Activated T-helper 1 cell treated with anti-CD3 and anti-CD28 coated beads, Interleukin-2, amount 50 U/mL, for 16 hours (primary cell): ENCODE data around the gene CLN6.

Experiments used
- DNase-seq, 2 donors: peaks; one replicate each; pipeline ENCODE4 v3.0.0-alpha.2; 2020; ENCODE audit warnings: low read depth in 1 of 2, low spot score in 1 of 2

CLN6 gene

DNA sequence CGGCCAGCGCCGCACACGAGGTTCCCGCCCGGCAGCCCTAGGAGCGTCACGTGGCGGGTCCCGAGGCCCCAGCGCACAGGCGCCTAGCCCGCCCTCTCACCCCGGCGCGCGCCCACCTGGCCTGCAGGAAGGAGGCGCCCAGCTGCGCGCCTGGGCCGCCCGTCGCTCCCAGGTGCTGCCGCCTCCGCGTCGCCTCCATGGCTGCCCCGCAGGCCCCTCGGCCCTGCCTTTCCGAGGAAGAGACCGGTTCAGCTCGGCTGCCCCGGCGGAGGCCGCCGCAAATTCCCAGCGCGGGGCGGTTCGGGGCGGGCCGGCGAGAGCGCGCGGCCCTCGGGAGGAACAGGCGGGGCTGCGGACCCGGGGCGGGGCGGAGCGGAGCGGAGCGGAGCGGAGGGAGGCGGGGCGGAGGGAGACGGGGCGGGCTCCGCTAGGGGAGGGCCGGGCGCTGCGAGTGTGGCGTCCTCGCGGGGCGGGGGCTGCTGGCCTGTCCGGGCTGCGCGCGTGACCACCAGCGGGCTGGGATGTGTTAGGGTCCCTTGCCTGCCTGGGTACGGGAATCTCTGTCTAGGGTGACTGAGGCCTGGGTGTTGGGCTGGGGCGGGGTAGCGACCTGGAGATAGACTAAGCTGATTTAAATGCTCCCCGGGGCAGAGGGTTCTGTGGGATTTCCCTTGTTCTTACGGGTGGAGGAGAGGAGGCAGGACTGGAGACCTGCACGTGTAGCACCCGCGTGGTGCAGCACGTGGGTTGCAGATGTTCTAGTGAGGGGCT, at the start of gene CLN6:
Gene CLN6, minus strand, starts transcription at position 343 of the 771 bp plus-strand sequence. Its CDS starts 144 bp downstream, at position 199.
- peak; percentile 54 to 78 for DNase-seq

DNA sequence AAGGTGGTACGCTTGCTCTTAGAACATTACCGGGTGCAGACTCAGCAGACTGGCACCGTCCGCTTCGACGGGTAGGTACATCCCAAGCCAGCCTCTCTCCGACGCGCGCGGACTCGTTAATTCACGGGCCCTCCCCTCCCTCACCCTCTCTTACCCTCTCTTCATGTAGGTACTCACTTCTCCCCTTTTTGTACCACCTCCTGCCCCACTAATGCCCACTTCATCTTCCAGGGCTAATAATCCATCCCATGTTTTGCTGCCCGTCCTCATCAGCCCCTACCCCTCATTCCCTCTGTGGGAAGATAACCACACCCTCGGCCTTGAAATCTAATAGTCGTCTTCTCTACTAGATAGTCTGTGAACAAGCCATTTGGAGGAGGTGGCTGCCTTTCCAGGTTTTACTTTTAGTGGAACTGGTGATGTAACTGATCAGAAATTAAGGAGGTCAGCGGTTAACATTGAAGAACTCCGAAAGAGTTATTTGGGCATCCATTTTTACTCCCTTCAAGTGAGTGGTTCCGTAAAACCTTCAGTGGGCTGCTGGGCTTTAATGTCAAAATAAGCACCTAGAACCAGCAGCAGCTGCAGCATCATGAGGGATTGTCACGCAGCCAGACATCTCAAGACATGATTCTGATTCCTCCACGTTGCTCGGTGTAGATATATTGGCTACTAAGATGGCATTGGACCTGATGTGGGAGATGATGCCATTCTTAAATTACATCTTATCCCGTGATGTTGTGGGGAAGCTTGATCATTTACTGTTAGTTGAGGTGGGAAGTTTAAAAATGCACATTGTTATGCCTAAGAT, 49.3 kb upstream of the CLN6 start:
- DNase-seq = no peak

DNA sequence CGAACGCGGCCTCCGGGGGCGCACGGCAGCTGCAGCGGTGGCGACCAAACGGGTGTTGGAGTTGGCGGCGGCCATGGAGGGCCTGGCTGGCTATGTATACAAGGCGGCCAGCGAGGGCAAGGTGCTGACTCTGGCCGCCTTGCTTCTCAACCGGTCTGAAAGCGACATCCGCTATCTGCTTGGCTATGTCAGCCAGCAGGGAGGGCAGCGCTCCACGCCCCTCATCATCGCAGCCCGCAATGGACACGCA, 48.7 kb upstream of the CLN6 start:
- peak; percentile 60 to 65 for DNase-seq

DNA sequence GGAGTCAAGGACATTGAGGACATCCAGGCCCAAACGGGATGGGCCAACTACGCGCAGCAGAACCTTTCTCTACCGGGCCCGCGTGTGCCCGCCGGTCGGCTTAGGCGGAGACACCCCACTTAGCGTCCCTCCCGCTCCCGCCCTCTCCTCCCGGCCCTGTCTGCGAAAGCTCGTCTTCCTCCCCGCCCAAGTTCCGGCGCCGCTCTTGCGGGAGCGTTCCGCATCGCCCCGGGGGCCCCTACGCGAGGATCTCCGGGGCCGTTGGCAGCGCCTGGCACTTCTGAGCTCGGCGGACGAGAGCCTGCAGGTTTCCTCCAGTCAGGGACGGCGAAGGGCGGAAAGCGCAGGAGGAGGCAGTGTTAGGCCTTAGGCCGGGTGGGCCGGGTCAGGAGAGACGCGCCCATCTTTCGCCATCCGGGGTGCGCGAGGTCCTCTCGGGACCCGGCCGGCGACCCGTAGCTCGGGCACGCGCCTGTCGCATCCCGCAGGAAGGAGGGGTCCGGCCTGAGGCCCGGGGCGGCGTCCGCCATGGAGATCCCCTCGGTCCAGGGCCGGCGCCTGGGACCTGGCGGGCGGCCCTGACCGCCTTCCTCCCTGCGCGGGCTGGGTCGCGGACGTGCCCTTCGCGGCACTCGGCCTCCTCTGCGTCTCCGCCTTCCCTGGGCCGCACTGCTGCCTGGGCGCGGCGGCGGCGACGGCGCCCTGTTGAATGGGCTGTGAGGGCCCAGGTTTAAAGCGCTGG, 48.2 kb upstream of the CLN6 start, which contains the start of gene FEM1B:
Gene FEM1B, plus strand, starts transcription at position 143 of the 742 bp plus-strand sequence. CDS start 673 bp downstream, outside the sequence.
- DNase-seq = peak; percentile 72 to 81

DNA sequence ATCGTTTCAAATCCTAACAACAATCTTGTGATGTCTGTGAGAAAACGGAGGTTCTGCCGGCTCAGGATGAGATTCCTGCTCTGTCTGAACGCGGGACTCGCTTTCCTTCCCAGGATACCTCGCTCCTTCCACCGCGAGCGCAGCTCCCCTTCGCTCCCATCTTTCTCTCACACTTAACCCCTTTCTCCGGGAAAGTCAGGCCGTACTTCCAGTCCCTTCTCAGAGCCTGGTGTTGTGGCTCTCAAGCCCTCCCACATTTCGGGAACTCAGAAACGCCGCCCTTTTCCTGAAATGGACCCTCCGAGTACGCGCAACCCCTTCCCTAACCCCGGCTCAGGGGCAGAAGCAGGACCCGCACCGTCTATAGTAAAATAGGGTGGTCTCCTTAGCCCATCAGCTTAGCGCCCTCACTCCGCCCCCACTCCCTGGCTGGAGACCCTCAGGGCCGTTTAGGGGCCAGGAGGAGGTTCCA, 47.6 kb upstream of the CLN6 start:
- no peak for DNase-seq

DNA sequence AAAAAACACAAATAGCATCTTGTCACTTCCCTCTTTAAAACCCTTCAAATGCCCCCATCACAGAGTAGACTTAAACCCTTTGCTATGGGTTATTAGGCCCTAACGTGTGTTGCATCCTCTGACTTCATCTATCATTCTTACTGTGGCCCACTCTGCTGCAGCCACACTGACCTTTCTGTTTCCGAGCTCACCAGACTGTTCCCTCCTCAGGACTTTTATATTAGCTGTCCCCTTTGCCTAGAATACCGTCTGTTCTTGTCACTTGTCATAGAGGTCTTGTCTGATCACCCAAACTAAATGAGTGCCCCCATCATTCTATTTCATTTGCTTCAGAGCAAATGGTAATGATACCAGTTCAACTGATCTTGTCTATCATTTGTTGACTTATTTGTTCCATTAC, 47.1 kb upstream of the CLN6 start:
- no peak for DNase-seq

DNA sequence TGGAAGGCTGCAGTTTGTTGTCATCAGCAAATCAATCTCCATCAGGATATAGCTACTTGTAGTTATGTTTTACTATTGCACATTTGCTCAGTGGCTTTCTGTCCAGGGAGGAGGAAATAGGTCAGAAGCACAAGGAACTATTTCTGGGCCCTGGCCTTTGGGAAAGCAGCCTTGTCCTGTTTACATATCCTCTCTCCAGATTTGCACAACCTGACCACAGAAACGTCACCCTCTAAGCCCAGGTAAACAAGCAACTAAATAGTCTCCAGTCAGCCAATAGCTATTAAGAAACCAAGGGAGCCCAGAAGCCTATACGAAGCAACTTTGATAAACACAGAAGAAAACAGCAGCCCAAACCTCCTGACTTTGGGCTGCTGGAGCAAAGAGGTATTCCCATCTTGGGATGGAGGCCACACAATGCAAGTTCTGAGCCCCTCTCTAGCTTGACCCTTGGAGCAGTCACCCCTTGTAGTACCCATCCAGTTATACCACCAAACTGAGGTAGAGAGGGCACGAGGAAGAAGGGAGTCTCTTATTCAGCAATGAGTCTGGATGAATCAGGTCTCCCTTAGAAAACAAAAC, 45.7 kb upstream of the CLN6 start:
- DNase-seq = no peak

DNA sequence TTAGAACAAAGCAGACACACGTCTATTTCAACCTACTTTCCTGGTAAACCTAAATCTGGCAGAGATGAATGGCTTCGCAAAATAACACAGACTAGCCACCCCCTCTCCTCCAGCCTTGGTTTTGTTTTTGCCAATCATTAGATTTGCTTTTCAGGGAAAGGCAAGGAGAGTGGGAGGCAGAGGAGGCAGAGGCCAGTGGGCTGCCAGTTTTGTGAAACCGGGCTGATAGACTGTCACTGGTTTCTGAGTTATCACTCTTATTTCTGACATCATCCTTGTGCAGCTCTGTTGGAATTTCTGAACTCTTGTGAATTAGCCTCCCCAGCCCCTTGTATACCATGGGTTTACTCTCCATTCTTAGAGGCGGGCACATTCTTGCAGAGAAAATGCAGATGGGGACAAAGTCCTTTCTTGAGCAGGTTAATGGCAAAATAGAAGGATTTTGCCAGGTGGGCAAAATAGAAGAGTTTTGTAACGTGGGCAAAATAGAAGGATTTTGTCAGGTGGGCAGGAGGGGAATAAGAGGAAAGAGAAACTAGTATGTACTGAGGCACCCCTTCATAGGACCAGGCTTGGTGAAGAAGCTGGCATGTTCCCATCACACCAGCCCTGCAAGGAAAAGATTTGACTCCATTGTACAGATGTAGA, 44.8 kb upstream of the CLN6 start:
- no peak for DNase-seq

DNA sequence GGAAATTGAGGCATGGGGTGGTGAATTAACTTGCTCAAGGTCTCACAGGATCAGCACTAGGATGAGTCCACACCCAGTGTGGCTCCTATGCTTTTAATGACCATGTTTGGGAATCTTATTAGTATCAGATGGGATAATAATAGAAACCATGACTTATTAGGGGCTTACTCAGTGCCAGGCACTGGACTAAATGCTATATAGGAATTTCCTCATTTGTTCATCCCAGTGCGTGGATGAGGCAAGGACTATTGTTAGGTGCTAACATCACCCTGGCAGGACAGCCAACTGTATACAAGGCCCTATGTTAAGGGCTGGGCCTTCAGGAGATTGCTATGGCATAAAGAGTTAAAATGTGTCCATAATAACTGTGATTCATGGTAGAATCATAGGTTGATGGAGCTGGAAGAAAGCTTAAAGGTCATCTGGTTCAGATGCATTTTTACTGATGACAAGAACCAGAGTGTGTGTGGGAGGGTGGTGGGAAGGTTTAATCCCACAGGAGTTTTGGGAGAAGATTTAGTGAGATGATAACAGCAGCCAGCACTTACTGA, 43.3 kb upstream of the CLN6 start:
- no peak for DNase-seq

DNA sequence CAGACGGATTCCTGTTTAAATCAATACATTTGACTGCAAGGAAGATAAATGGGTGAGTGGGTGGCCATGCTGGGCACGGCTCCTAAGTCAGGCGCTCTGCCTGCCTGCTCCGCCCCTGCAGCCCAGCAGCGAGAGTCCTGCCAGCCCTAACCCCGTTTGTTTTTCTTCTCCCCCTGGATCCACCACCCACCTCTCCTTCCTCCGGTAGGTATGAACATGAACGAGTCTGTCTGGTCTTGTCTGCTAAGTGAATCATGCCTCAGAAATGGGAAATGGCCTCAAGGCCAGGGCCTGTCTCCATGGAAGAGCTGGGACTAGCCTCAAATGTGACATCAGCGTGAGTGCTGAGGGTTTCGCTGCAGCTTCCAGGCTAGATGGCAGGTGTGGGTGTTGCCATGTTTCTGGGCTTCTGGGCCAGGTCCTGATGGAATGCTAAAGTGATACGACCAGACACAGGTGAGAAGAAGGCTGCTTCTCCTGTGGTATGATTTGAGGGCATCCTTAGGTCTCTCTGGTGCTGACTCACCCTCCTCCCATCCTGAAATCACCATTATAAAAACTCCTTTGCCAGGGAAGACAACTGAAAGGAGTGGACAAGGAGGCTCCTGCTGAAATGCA, 42.4 kb upstream of the CLN6 start:
- no peak for DNase-seq

DNA sequence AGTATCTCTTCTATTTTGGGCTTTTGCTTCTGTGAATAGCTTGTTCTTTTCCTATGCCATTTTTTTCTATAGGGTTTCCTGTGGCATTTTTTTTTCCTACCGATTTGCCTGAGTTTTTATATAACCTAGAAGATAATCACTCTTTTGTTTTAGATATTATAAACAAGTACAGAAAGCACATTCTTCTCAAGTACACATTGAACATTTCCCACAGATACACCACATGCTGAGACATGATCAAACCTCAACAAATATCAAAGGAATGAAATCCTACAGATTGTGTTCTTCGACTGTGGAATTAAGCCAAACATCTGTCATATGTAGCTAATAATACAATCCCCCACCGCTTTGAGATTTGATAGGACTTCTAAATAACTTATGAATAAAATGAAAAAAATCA, 38.9 kb upstream of the CLN6 start:
- DNase-seq = no peak

DNA sequence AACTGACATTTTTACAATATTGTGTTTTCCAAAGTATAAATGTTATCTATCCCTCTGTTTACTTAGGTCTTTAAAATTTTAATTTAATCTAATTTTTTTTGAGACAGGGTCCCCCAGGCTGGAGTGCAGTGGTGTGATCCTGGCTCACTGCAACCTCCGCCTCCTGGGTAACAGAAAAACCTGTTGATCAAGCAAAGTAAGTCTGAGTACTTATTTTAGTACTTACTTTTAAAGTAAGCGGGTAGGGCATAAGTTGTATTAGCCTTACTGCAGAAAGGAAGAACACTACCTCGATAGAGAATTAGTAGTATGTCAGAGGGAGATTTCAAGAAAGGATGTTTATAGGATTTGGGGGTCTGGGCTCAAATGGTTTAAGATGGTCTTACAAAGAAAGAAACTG, 36.1 kb upstream of the CLN6 start:
- DNase-seq = no peak

DNA sequence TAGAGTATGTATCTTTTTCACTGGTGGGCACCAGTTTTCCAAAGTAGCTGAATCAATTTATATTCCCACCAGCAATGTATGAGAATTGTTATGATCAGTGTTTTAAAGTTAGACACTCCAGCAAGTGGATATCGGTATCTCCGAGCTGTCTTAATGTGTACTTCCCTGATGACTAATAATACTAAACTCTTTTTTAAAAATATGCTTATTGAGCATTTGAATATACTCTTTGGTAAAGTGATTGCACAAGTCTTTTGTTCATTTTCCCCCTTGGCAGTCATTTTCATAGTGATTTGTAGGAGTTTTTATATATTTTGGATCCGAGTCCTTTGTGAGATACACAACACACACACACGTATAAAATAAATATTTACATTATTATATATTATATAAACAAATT, 35.6 kb upstream of the CLN6 start:
- no peak for DNase-seq

DNA sequence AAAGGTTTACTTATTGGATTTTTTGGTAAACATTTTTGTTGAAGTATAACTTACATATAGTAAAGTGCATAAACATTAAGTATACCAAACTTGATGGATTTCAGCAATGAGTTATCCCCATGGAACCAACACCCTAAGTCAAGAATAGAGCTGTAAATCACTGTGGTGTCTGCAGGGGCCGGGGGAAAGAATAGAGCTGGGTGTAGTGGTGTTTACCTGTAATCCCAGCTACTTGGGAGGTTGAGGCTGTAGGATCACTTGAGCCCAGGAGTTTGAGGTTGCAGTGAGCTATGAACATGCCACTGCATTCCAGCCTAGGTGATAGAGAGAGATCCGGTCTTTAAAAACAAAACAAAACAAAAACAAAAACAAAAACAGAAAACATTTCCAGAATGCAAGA, 34.8 kb upstream of the CLN6 start:
- no peak for DNase-seq

DNA sequence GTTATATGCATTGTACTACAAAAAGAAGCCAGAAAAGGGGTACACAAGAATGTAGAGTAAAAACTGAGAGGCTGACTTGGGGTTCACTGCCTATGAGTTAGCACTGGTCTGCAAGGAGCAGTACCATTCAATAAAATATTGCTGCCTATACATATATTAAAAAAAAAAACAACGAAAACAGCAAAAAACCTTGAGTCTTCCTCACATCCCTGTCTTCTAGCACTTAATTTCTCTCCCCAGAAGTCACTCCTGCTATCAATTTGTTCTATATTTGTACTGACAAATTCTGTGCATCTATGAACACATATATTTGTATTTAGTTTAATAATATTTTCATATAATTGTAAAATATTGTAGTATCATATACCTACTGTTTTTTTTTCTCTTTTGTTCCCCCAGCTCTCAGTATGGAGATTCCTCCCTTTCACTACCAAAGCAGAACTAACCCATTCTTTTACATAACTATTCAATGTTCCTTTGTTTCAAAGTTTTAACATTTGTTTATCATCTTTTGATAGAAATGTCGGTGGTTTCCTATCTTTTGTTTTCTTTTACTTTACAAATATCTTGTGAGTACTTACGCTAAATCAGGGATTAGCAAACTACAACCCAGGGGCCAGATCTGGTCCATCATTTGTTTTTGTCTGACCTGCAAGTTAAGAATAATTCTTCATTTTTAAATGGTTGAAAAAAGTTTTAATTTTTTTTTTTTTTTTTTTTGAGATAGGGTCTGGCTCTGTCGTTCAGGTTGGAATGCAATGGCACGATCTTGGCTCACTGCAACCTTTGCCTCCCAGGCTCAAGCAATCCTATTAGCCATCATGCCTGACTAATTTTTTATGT, 33.2 kb upstream of the CLN6 start:
- no peak for DNase-seq

DNA sequence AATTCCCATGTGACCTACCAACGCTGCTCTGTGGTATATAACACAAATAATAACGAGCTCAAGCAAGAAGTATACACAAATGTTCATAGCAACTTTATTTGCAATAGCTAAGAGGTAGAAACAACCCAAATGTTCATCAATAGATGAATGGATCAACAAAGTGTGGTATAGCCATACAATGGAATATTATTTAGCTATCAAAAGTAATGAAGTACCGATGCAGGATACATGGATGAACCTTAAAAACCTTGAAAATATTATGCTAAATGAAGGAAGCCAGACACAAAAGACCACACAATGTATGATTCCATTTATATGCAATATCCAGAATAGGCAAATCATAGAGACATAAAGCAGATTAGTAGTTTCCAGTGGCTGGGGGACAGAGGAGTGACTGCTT, 32.5 kb upstream of the CLN6 start:
- no peak for DNase-seq

DNA sequence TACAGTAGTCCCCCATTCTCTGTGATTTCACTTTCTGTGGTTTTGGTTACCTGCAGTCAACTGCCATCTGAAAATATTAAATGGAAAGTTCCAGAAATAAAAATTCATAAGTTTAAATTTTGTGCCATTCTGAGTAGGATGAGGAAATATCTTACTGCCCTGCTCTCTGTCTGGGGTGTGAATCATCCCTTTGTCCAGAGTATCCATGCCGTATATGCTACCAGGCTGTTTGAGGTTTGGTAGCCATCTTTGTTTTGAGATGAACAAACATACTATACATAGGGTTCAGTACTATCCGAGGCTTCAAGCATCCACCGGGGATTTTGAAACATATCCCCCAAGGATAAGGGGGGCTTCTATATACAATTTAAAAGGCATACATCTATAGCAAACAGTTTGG, 31.7 kb upstream of the CLN6 start:
- no peak for DNase-seq

DNA sequence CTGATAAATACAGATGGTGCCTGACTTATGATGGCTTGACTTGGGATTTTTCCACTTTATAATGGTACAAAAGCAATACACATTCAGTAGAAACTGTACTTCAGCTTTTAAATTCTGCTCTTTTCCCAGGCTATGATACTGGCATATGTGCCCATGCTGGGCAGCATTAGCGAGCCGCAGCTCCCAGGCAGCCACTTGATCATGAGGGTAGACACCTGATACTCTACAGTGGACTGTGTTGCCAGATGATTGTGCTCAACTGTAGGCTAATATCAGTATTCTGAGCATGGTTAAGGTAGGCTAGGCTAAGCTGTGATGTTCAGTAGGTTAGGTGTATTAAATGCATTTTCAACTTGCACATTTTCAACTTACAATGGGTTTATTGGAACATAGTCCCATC, 30.4 kb upstream of the CLN6 start:
- DNase-seq = no peak

DNA sequence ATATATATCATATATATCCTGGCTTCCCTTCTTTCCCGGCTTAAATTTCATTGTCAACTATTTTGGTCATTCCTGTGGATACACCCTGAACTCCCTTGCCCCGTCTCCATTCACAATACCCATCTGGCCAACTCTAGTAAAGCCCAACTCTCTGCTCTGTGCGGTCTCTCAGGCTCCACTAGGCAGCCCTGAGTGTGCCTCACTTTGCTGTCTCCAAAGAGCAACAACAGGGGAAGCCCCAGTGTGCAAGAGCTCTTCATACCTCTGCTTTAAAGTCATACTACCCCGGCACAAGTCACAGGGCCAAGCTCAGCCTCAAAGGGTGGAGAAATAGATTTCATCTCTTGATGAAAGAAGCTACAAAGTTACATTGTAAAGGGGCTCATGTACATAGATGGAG, 29.2 kb upstream of the CLN6 start:
- no peak for DNase-seq
